HepG2 (cell line): Measurements from ENCODE around the gene CDR2L. TPM values are rescaled to one million over a fixed set of nuclear protein-coding genes. Genes with fewer than 3 reads are reported as not detected.
A peak's percentile ranks its signal among the peaks of the same experiment; 100 is the strongest.

Source experiments
- AGO1 ChIP-seq: fragments of 200-400 bp; formaldehyde crosslinking; IDR thresholded peaks from 2 replicates; pipeline ENCODE4 v1.6.1; 2017; ENCODE audit warnings: mild to moderate bottlenecking, low read depth, low read length, moderate library complexity; ENCODE audit not compliant: poor library complexity, severe bottlenecking
- FOXK1 ChIP-seq: sonication (generic); formaldehyde crosslinking; IDR thresholded peaks from 2 replicates; pipeline ENCODE4 v1.4.0; 2020; ENCODE audit warnings: low read depth, missing genetic modification reagents, borderline replicate concordance
- HMG20A ChIP-seq: IDR thresholded peaks from 2 replicates; pipeline ENCODE4 v1.6.1; 2016; ENCODE audit warnings: borderline replicate concordance
- KLF15 ChIP-seq: sonication (generic); formaldehyde crosslinking; IDR thresholded peaks from 2 replicates; pipeline ENCODE4 v1.8.1; 2023; ENCODE audit warnings: borderline replicate concordance, mild to moderate bottlenecking, inconsistent platforms, missing genetic modification reagents, mixed read lengths
- MAF1 ChIP-seq: sonication (generic); formaldehyde crosslinking; IDR thresholded peaks from 2 replicates; pipeline ENCODE4 v1.5.0; 2020; ENCODE audit warnings: missing genetic modification reagents, borderline replicate concordance
- MYC ChIP-seq: sonication (generic); formaldehyde crosslinking; IDR thresholded peaks from 2 replicates; pipeline ENCODE4 v1.9.0; 2021; ENCODE audit warnings: missing genetic modification reagents, borderline replicate concordance
- RARG ChIP-seq: sonication (generic); formaldehyde crosslinking; IDR thresholded peaks from 2 replicates; pipeline ENCODE4 v1.4.0; 2020; ENCODE audit warnings: low read depth, mild to moderate bottlenecking, missing genetic modification reagents
- RBM39 ChIP-seq: fragments of 200-400 bp; formaldehyde crosslinking; IDR thresholded peaks from one replicate; pipeline ENCODE4 v1.6.1; 2018; ENCODE audit warnings: antibody characterized with exemption, mild to moderate bottlenecking, low read depth, low read length; ENCODE audit not compliant: poor library complexity, severe bottlenecking
- ZFP41 ChIP-seq: sonication (generic); formaldehyde crosslinking; IDR thresholded peaks from 2 replicates; pipeline ENCODE4 v1.4.0; 2020; ENCODE audit warnings: mild to moderate bottlenecking, missing genetic modification reagents, borderline replicate concordance
- ZNF205 ChIP-seq: IDR thresholded peaks from 2 replicates; pipeline ENCODE4 v1.6.1; 2018; ENCODE audit warnings: missing biosample characterization, missing genetic modification reagents
- ZNF234 ChIP-seq: sonication (generic); formaldehyde crosslinking; conservative IDR thresholded peaks from 2 replicates; pipeline ENCODE4 v1.5.1; 2020; ENCODE audit warnings: mild to moderate bottlenecking, missing genetic modification reagents
- ZNF256 ChIP-seq: sonication (generic); formaldehyde crosslinking; conservative IDR thresholded peaks from 2 replicates; pipeline ENCODE4 v1.4.0; 2020; ENCODE audit warnings: missing genetic modification reagents
- ZNF260 ChIP-seq: sonication (generic); formaldehyde crosslinking; IDR thresholded peaks from 2 replicates; pipeline ENCODE4 v1.4.0; 2020; ENCODE audit warnings: missing genetic modification reagents, low read depth, mild to moderate bottlenecking, borderline replicate concordance
- ZNF337 ChIP-seq: sonication (generic); formaldehyde crosslinking; IDR thresholded peaks from 2 replicates; pipeline ENCODE4 v1.5.1; 2020; ENCODE audit warnings: missing genetic modification reagents, low read depth, mild to moderate bottlenecking, borderline replicate concordance
- ZNF792 ChIP-seq: IDR thresholded peaks from 2 replicates; pipeline ENCODE4 v1.6.1; 2016
- ZSCAN20 ChIP-seq: sonication (generic); formaldehyde crosslinking; IDR thresholded peaks from 2 replicates; pipeline ENCODE4 v1.4.0; 2020; ENCODE audit warnings: missing genetic modification reagents, mild to moderate bottlenecking, borderline replicate concordance
- polyA plus RNA-seq, 8 experiments: library from polyadenylated mRNA; depleted of rRNA in 3 of 8; stranded (reverse) in 7 of 8; unstranded in 1 of 8; fragments of >200 nt; fragmentation: Illumina TruSeq in 4 of 8; extraction: Trizol in 4 of 8; gene quantifications; 2 replicates each; pipeline versions ENCODE4 v1.2.1 to v1.2.3, GENCODE V29; 2011 to 2016; ENCODE audit warnings: low read depth in 4 of 8, missing spikeins in 1 of 8, mixed read lengths in 1 of 8; ENCODE audit not compliant: insufficient read depth in 1 of 8
- total RNA-seq, 5 experiments: library from RNA; depleted of rRNA; stranded (reverse); fragments of >200 nt; fragmentation: Illumina TruSeq; extraction: Trizol; gene quantifications; 2 replicates each; pipeline ENCODE4 v1.2.3, GENCODE V29; 2016; ENCODE audit warnings: low read depth in 1 of 5
- TF ChIP-seq, protein P1 (sequence below): sonication (generic); formaldehyde crosslinking; IDR thresholded peaks from 2 replicates; pipeline ENCODE4 v1.9.0; 2021; ENCODE audit warnings: mild to moderate bottlenecking, missing genetic modification reagents
- TF ChIP-seq, protein P2 (sequence below): sonication (generic); formaldehyde crosslinking; IDR thresholded peaks from 2 replicates; pipeline ENCODE4 v1.4.0; 2020; ENCODE audit warnings: missing genetic modification reagents

The CDR2L gene
- total and polyA plus RNA-seq, 2 of the 13 experiments (the other 11 are each of a cell fraction or from before 2014, with no cell fraction given): 1.9 to 2.1 TPM

DNA sequence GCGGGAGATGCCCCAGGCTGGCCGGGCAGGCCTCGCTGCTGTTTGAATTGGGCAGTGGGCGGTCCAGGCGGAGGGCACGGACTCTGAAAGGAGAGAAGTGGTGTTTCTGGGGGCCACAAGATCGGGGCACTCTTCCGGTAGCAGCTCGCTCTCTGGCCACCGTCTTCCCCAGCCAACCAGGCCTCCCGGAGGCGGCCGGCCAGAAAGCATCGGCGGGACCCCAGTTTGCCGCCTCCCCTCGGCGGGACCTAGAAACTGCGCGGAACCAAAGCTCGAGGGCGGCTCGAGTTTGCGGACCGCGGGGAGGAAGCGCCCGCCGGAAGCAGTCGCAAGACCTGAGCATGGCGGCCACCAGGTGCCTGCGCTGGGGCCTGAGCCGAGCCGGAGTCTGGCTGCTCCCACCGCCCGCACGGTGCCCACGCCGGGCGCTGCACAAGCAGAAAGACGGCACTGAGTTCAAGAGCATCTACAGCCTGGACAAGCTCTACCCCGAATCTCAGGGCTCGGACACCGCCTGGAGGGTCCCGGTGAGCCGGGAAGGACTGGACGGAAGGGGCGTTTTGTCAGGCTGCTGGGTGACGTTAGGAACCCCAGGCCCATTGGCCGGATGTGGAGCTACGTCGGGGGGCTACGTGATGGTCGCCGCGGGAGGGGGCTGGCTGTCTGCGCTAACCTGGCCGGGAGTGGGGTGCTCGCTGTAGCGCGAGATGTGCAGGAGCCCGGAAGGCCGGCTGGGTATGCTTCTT lies 25.1 kb downstream of the CDR2L start, which contains the start of gene MRPL58 (continued):
- TF ChIP-seq, protein P1, sequence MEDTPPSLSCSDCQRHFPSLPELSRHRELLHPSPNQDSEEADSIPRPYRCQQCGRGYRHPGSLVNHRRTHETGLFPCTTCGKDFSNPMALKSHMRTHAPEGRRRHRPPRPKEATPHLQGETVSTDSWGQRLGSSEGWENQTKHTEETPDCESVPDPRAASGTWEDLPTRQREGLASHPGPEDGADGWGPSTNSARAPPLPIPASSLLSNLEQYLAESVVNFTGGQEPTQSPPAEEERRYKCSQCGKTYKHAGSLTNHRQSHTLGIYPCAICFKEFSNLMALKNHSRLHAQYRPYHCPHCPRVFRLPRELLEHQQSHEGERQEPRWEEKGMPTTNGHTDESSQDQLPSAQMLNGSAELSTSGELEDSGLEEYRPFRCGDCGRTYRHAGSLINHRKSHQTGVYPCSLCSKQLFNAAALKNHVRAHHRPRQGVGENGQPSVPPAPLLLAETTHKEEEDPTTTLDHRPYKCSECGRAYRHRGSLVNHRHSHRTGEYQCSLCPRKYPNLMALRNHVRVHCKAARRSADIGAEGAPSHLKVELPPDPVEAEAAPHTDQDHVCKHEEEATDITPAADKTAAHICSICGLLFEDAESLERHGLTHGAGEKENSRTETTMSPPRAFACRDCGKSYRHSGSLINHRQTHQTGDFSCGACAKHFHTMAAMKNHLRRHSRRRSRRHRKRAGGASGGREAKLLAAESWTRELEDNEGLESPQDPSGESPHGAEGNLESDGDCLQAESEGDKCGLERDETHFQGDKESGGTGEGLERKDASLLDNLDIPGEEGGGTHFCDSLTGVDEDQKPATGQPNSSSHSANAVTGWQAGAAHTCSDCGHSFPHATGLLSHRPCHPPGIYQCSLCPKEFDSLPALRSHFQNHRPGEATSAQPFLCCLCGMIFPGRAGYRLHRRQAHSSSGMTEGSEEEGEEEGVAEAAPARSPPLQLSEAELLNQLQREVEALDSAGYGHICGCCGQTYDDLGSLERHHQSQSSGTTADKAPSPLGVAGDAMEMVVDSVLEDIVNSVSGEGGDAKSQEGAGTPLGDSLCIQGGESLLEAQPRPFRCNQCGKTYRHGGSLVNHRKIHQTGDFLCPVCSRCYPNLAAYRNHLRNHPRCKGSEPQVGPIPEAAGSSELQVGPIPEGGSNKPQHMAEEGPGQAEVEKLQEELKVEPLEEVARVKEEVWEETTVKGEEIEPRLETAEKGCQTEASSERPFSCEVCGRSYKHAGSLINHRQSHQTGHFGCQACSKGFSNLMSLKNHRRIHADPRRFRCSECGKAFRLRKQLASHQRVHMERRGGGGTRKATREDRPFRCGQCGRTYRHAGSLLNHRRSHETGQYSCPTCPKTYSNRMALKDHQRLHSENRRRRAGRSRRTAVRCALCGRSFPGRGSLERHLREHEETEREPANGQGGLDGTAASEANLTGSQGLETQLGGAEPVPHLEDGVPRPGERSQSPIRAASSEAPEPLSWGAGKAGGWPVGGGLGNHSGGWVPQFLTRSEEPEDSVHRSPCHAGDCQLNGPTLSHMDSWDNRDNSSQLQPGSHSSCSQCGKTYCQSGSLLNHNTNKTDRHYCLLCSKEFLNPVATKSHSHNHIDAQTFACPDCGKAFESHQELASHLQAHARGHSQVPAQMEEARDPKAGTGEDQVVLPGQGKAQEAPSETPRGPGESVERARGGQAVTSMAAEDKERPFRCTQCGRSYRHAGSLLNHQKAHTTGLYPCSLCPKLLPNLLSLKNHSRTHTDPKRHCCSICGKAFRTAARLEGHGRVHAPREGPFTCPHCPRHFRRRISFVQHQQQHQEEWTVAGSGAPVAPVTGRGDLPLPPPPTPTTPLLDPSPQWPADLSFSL (CRISPR knock-in tag): no peak
- TF ChIP-seq RBM39 (peak; percentile 99), ZNF205 (CRISPR knock-in tag) (peak; percentile 88), ZNF792 (peak; percentile 99), MAF1 (CRISPR knock-in tag) (peak; percentile 95; the same call in 1 of the 2 replicates), ZFP41 (peak; percentile 98), RARG (CRISPR knock-in tag) (peak; percentile 98; the same call in 1 of the 2 replicates), HMG20A (0 out of 2 replicates have a peak, but pooled peaks have one; percentile 42), ZNF337 (CRISPR knock-in tag) (no peak; the same call in 1 of the 2 replicates), KLF15 (CRISPR knock-in tag) (peak; percentile 85), ZNF256 (peak; percentile 83), ZNF234 (CRISPR knock-in tag) (no peak; the same call in 1 of the 2 replicates), ZNF260 (peak; percentile 96), ZSCAN20 (peak; percentile 95; the same call in 1 of the 2 replicates), AGO1 (peak; percentile 74), FOXK1 (CRISPR knock-in tag) (peak; percentile 94), MYC (CRISPR knock-in tag) (peak; percentile 90)
- TF ChIP-seq, protein P2, sequence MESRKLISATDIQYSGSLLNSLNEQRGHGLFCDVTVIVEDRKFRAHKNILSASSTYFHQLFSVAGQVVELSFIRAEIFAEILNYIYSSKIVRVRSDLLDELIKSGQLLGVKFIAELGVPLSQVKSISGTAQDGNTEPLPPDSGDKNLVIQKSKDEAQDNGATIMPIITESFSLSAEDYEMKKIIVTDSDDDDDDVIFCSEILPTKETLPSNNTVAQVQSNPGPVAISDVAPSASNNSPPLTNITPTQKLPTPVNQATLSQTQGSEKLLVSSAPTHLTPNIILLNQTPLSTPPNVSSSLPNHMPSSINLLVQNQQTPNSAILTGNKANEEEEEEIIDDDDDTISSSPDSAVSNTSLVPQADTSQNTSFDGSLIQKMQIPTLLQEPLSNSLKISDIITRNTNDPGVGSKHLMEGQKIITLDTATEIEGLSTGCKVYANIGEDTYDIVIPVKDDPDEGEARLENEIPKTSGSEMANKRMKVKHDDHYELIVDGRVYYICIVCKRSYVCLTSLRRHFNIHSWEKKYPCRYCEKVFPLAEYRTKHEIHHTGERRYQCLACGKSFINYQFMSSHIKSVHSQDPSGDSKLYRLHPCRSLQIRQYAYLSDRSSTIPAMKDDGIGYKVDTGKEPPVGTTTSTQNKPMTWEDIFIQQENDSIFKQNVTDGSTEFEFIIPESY (CRISPR knock-in tag): peak; percentile 72; the same call in 1 of the 2 replicates
